T-cell (primary cell): Measurements from ENCODE around the gene SESN1. TPM values are rescaled to one million over a fixed set of nuclear protein-coding genes. Genes with fewer than 3 reads are reported as not detected.

ENCODE experiments used
- ATAC-seq, 4 experiments: fragments of 200-7000 bp in 3 of 4; fragments of 150-1000 bp in 1 of 4; cut with Tn5 transposase; replicated peaks in 1 of 4; 1 replicate in 3 of 4; 2 replicates in 1 of 4; pipeline ENCODE4 v1.10.0; 2021; ENCODE audit warnings: moderate library complexity in 3 of 4, mild to moderate bottlenecking in 2 of 4, moderate number of reproducible peaks in 1 of 4
- CTCF ChIA-PET, 2 donors: fragments of 300-600 bp; sonication (Branson Sonifier 250); formaldehyde crosslinking; loops; one replicate each; lab custom pipeline; 2022; ENCODE audit warnings: antibody characterized with exemption in 2 of 2; lab: Charles Lee
- POLR2A ChIA-PET, 2 donors: fragments of 300-600 bp; sonication (Branson Sonifier 250); formaldehyde crosslinking; loops; one replicate each; lab custom pipeline; 2022; ENCODE audit warnings: antibody characterized with exemption in 2 of 2; lab: Charles Lee
- DNase-seq, 35 experiments: peaks; one replicate each; pipeline versions ENCODE4 v3.0.0 to v3.0.0-alpha.2; 2013 to 2023
- H3K27ac ChIP-seq: one replicate; pipeline ENCODE4 v1.5.1; 2013; ENCODE audit warnings: low read length
- H3K27me3 ChIP-seq, 2 experiments: replicated peaks in 1 of 2; 1 replicate in 1 of 2; 2 replicates in 1 of 2; pipeline versions ENCODE4 v1.6.1 to v1.7.0; 2013; ENCODE audit warnings: low read length in 1 of 2, mixed read lengths in 1 of 2; ENCODE audit not compliant: control insufficient read depth in 2 of 2, insufficient read depth in 2 of 2; ENCODE audit errors: extremely low read depth in 1 of 2
- H3K36me3 ChIP-seq, 2 donors: 1 replicate in 1 of 2; 2 replicates in 1 of 2; pipeline versions ENCODE4 v1.6.1 to v1.7.0; 2013; ENCODE audit warnings: low read length in 1 of 2; ENCODE audit not compliant: control insufficient read depth in 2 of 2, insufficient read depth in 1 of 2; ENCODE audit errors: extremely low read depth in 1 of 2
- H3K4me1 ChIP-seq, 2 experiments: 1 replicate in 1 of 2; 2 replicates in 1 of 2; pipeline versions ENCODE4 v1.6.1 to v1.7.0; 2013; ENCODE audit warnings: low read length in 2 of 2, mixed read lengths in 1 of 2; ENCODE audit not compliant: insufficient read depth in 2 of 2, control insufficient read depth in 1 of 2; ENCODE audit errors: extremely low read depth in 1 of 2
- H3K4me3 ChIP-seq, 2 donors: 1 replicate in 1 of 2; 2 replicates in 1 of 2; pipeline versions ENCODE4 v1.5.1 to v1.7.0; 2013; ENCODE audit warnings: mild to moderate bottlenecking in 2 of 2, low read length in 1 of 2, moderate library complexity in 1 of 2; ENCODE audit not compliant: control insufficient read depth in 1 of 2; ENCODE audit errors: extremely low read depth in 1 of 2
- H3K9me3 ChIP-seq: 2 replicates; pipeline ENCODE4 v1.7.0; 2013
- H3K27ac Mint-ChIP-seq, 2 donors: one replicate each; pipeline ENCODE4 v1.8.0; 2020 to 2021; ENCODE audit warnings: mild to moderate bottlenecking in 2 of 2, mixed read lengths in 2 of 2
- H3K27me3 Mint-ChIP-seq, 2 donors: one replicate each; pipeline ENCODE4 v1.8.0; 2021 to 2022; ENCODE audit warnings: mixed read lengths in 2 of 2
- H3K36me3 Mint-ChIP-seq: one replicate; pipeline ENCODE4 v1.8.0; 2021; ENCODE audit warnings: mixed read lengths
- H3K4me1 Mint-ChIP-seq, 3 donors: one replicate each; pipeline ENCODE4 v1.8.0; 2020 to 2022; ENCODE audit warnings: mixed read lengths in 3 of 3, mild to moderate bottlenecking in 1 of 3
- H3K4me3 Mint-ChIP-seq, 3 donors: one replicate each; pipeline ENCODE4 v1.8.0; 2020 to 2022; ENCODE audit warnings: mild to moderate bottlenecking in 3 of 3, mixed read lengths in 3 of 3, moderate library complexity in 3 of 3
- H3K9me3 Mint-ChIP-seq, 3 donors: one replicate each; pipeline ENCODE4 v1.8.0; 2020 to 2022; ENCODE audit warnings: mixed read lengths in 3 of 3
- WGBS: methylation state at CpG from one replicate; pipeline ENCODE4 v1.1.5; 2013; ENCODE audit warnings: missing lambda C conversion rate; ENCODE audit not compliant: insufficient coverage; 5-methylcytosine and 5-hydroxymethylcytosine counted together
- total RNA-seq, 35 experiments: library from RNA in 6 of 35; stranded (reverse) in 6 of 35; fragments of 120-200 nt in 1 of 35; gene quantifications; one replicate each; pipeline versions ENCODE4 v1.2.1 to v1.2.4 and lab custom pipeline; 2013 to 2026

Gene SESN1
- total RNA-seq, 5 donors from 2014 or later (not counting 1 experiment from before 2014, with no cell fraction given) = 24.2 to 75.5 (median 33.1) TPM

DNA sequence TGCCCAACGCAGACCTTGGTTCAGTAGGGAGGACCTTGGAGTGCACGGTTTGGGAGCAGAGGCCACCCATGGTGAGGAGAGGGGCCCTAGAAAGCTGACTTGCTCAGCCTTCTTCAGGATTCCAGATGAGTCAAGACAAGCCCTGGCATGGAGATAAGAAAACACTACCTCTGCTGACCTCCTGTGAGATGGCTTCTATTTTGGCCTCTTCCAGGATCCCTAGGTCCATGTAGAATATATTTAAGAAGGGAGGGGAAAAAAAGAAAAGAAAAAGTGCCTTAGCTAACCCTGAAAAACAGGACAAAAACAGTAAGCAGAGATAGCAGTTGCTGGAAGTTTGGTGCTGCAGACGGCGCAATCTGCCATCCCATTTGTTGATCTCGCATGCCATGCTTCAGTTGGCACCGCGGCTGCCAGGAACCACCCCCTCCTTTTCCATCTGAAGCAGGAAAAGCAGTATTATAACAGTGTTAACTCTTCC lies 146.4 kb downstream of the SESN1 start:
- Histone ChIP-seq H3K9me3 (no peaks in the 10 kb centered on the region), H3K27me3 (no peaks in the 10 kb centered on the region), H3K36me3 (no peaks in the 10 kb centered on the region), H3K27ac (no peak overlapping the region), H3K4me3 (no peak overlapping the region), H3K4me1 (peaks cover 16 to 25% of the 10 kb centered on the region in 2 experiments)
- DNase-seq = no peak
- Mint-ChIP-seq H3K9me3 (no peaks in the 10 kb centered on the region), H3K4me3 (no peak overlapping the region), H3K4me1 (peaks cover 29 to 49% (median 31%) of the 10 kb centered on the region in 3 donors), H3K27ac (no peak overlapping the region), H3K36me3 (no peaks in the 10 kb centered on the region), H3K27me3 (no peaks in the 10 kb centered on the region)
- 85% methylated on average over 7 of the region's 7 CpGs for WGBS
- no peak for ATAC-seq
- ChIA-PET CTCF (interaction anchor here in 1 of 2 donors (0.6 to 0.7 kb wide), 2 partner anchors 43 to 391 kb away, joined by 3 read pairs; no protein-coding TSS in a partner anchor), POLR2A (interaction anchor here (0.5 to 0.6 kb wide), 3 partner anchors 15 to 1410 kb away, joined by 3 to 5 read pairs (median 3); no protein-coding TSS in a partner anchor)

DNA sequence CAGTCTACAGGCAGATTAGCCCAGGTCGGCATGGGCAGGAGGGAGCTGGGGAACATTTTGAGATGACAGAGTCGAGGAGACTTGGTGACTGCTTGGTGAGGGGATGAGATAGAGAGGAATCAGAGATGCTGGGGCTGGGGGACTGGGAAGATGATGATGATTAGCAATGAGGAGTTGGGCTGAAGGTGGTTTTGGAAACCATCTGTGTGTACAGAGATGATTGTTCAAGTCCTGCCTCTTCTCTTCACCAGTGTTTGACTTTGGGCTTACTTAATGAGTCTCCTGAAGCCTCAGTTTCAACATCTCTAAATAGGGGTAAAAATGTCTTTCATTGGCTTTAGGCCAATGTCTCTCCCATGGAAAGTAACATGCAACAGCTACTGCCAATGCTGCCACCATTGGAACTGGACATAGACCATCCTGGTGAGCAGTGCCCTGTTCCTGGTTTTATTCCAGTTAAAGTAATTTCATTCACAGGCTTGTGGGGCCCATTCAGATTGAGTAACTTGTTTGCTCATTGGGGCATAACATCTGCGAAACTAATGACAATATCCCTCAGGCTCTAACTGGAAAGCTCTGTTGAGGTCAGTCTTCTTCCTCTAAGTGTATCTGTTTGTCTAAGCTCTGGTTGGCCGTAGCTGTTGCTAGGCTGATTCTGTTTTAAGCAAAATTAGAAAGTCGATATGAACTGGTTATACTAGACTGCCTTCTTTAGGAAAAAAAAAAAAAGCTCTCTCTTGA lies 147.4 kb downstream of the SESN1 start:
- Histone ChIP-seq H3K27ac (no peak overlapping the region), H3K9me3 (no peaks in the 10 kb centered on the region), H3K4me1 (peaks cover 23 to 34% of the 10 kb centered on the region in 2 experiments), H3K36me3 (no peaks in the 10 kb centered on the region), H3K27me3 (no peaks in the 10 kb centered on the region), H3K4me3 (no peak overlapping the region)
- no peak for ATAC-seq
- POLR2A ChIA-PET = interaction anchor here (0.5 to 0.6 kb wide), 4 partner anchors 14 to 1411 kb away, joined by 3 to 5 read pairs (median 4); no protein-coding TSS in a partner anchor
- peaks cover 39 to 57% (median 41%) of the 10 kb centered on the region in 3 donors for H3K4me1 Mint-ChIP-seq
- H3K36me3 Mint-ChIP-seq = no peaks in the 10 kb centered on the region
- no peak overlapping the region for H3K4me3 Mint-ChIP-seq
- H3K27ac Mint-ChIP-seq = peak overlapping the region in 1 of 2 donors; percentile 23
- CTCF ChIA-PET = interaction anchor here in 1 of 2 donors (0.7 kb wide), 1 partner anchor 44 kb away, joined by 3 read pairs; no protein-coding TSS in a partner anchor
- DNase-seq = no peak
- no peaks in the 10 kb centered on the region for H3K27me3 Mint-ChIP-seq
- H3K9me3 Mint-ChIP-seq = no peaks in the 10 kb centered on the region
- 79% methylated on average over 3 of the region's 5 CpGs for WGBS

DNA sequence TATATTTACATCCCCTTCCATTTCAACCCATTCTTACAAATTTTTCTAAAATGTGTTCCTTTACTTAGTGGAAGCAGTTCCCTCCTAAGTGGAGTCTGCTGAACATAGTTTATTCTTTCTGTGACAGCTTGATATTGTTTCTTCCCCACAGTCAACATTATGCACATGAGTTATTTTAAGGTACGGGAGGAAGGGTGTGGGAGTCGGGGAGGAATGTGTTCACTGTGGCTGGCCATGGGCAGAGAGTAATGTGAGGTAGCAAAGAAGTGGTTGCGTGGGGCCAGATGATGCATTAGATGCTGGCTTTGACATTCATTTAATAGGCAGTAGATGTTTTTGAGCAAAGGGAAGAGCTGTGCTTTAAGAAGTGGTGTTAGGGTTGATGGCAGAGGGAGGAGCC lies 148.0 kb downstream of the SESN1 start:
- DNase-seq = no peak
- 62% methylated on average over 3 of the region's 3 CpGs for WGBS
- H3K27me3 Mint-ChIP-seq = no peaks in the 10 kb centered on the region
- no peaks in the 10 kb centered on the region for H3K36me3 Mint-ChIP-seq
- no peaks in the 10 kb centered on the region for H3K9me3 Mint-ChIP-seq
- no peak for ATAC-seq
- no peaks in the 10 kb centered on the region for H3K27me3 ChIP-seq
- H3K36me3 ChIP-seq = no peaks in the 10 kb centered on the region
- H3K27ac ChIP-seq = no peak overlapping the region
- CTCF ChIA-PET = interaction anchor here in 1 of 2 donors (0.6 kb wide), 1 partner anchor 509 kb away, joined by 5 read pairs; no protein-coding TSS in a partner anchor
- no peak overlapping the region for H3K4me3 ChIP-seq
- POLR2A ChIA-PET = interaction anchor here in 1 of 2 donors (0.5 kb wide), 1 partner anchor 60 kb away, joined by 4 read pairs; no protein-coding TSS in a partner anchor
- no peak overlapping the region for H3K4me3 Mint-ChIP-seq
- peaks cover 44 to 62% (median 47%) of the 10 kb centered on the region in 3 donors for H3K4me1 Mint-ChIP-seq
- peak overlapping the region in 1 of 2 donors; percentile 23 for H3K27ac Mint-ChIP-seq
- no peaks in the 10 kb centered on the region for H3K9me3 ChIP-seq
- peaks cover 27 to 40% of the 10 kb centered on the region in 2 experiments for H3K4me1 ChIP-seq

DNA sequence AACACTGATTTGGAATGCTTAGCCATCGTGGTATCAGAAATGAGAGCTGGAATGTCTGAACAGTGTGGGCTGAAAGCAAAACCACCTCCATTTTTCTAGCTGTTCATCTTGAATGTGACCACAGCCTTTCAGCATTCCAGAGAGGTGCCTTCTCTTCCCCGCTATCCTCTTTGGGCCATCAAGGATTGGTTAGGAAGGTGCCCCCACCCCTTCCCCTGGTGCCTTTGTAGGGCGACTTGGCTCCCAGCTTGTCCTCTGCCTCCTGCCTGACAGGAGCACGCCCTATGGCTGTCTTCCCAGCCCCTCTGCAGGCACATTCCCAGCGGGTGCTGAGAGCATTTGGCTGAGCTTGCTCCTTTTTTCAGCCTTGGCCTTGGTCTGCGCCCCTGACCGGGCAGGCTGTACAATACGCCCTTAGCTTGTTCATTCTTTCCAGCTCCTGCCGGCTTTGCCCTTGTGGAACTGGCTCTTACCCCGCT lies 148.9 kb downstream of the SESN1 start:
- 96% methylated on average over 9 of the region's 10 CpGs for WGBS
- Histone ChIP-seq H3K27me3 (no peaks in the 10 kb centered on the region), H3K9me3 (no peaks in the 10 kb centered on the region), H3K4me1 (peaks cover 32 to 49% of the 10 kb centered on the region in 2 experiments), H3K36me3 (no peaks in the 10 kb centered on the region), H3K4me3 (no peak overlapping the region), H3K27ac (no peak overlapping the region)
- DNase-seq (no peak), ATAC-seq (no peak)
- ChIA-PET POLR2A (interaction anchor here in 1 of 2 donors (0.7 kb wide), 1 partner anchor 408 kb away, joined by 3 read pairs; no protein-coding TSS in a partner anchor), CTCF (interaction anchor here (0.6 kb wide), 3 partner anchors 41 to 128 kb away, joined by 3 read pairs; no protein-coding TSS in a partner anchor)
- peak overlapping the region in 1 of 2 donors; percentile 10 for H3K27ac Mint-ChIP-seq
- H3K4me1 Mint-ChIP-seq = peaks cover 52 to 68% (median 54%) of the 10 kb centered on the region in 3 donors
- no peaks in the 10 kb centered on the region for H3K36me3 Mint-ChIP-seq
- H3K27me3 Mint-ChIP-seq = no peaks in the 10 kb centered on the region
- no peaks in the 10 kb centered on the region for H3K9me3 Mint-ChIP-seq
- H3K4me3 Mint-ChIP-seq = no peak overlapping the region

DNA sequence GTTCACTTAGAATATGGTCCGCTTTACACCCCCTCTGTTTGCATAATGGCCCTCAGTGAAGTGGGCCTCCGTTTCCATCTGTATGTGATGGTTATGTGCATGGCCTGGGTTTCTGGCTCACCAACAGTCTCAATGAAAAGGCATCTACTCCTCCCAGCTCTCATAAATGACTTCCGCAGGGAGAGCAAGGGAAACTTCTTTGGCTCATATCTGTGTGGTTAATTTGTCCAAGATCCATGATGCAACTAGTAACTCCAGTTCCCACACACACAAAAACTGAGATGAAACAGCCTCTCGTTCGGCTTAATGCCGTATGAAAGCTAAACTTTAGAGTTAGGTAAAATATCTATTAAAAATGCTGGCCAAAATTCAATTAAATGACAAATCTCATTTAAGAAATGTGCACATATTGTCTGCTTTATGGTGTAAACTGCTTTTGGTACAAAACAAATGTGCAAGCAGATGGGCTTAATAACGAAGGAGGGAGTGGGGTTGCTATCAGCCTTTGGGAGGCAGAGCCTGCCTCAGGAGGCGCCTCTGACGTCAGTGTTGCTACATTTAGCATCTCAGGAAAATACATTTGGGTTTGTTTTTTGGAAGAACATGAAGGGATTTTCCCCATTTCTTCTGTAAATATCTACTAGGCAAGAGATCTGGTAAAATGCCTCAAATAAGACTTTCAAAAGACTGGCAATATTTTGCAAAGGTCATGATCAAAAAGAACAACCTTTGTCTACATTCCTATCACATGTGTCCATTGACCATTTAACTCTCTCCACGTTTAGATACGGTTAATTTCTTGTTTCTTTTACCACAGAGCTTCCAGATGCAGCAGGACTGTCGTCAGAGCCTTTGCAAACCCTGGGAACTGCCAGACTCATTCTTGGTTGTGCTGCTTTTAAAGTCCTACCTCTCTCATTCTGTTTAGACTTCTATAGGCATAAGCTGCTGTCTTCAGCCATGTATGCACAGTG lies 149.7 kb downstream of the SESN1 start:
- DNase-seq = no peak
- Mint-ChIP-seq H3K9me3 (no peaks in the 10 kb centered on the region), H3K4me1 (peaks cover 54 to 72% (median 55%) of the 10 kb centered on the region in 3 donors), H3K27ac (peak overlapping the region in 1 of 2 donors; percentile 25), H3K4me3 (no peak overlapping the region), H3K36me3 (no peaks in the 10 kb centered on the region), H3K27me3 (no peaks in the 10 kb centered on the region)
- no peak for ATAC-seq
- Histone ChIP-seq H3K36me3 (no peaks in the 10 kb centered on the region), H3K4me3 (no peak overlapping the region), H3K27me3 (no peaks in the 10 kb centered on the region), H3K27ac (no peak overlapping the region), H3K4me1 (peaks cover 33 to 50% of the 10 kb centered on the region in 2 experiments), H3K9me3 (no peaks in the 10 kb centered on the region)
- 89% methylated on average over 3 of the region's 12 CpGs for WGBS
- ChIA-PET CTCF (interaction anchor here (0.6 kb wide), 2 partner anchors 119 to 128 kb away, joined by 3 read pairs; no protein-coding TSS in a partner anchor), POLR2A (interaction anchor here in 1 of 2 donors (0.7 kb wide), 1 partner anchor 407 kb away, joined by 3 read pairs; no protein-coding TSS in a partner anchor)
